Cerebellar nuclear complex (tissue), 1 donor: ENCODE data around the gene BCL11B.
"Not testable (repeated sequence)": the region's sequence is repeated elsewhere in the genome, so short reads cannot be mapped to it uniquely, and the experiment has no call there.

Experiments used
- DNase-seq, 2 experiments: peaks; one replicate each; lab custom pipeline; 2025; lab: John Stamatoyannopoulos, UW

The BCL11B gene

DNA sequence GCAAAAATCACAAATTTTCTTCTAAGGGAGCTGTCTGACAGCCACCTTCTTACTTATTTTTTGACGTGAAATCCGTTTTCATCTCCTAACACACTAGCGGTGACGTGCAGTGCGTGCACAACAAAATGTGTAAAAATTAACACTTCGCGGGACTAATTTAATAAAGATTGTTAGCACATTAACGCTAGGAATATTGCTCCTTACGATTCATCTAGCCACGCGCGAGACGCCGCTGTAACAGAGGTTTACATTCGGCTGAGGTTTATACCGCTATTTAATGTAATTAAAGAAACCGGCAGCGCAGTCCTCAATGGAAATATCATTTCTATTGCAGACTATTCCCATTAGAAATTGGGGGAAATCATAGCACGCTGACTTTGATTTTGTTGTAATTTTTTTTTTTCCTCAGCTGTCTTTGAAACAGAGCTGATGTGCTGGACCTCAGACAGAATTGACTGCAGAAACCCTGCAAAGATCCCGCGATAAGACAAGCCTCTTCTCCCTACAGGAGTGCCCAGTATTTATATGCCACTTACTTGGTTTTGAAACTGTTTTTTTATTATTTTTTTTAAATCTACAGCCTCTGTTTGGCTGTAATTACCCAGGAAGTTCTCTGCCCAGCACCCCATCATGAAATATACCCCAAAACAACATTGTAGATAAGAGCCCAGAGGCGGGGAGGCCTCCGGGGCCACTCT is 31.2 kb downstream of the BCL11B start:
- DNase-seq, result no peak

DNA sequence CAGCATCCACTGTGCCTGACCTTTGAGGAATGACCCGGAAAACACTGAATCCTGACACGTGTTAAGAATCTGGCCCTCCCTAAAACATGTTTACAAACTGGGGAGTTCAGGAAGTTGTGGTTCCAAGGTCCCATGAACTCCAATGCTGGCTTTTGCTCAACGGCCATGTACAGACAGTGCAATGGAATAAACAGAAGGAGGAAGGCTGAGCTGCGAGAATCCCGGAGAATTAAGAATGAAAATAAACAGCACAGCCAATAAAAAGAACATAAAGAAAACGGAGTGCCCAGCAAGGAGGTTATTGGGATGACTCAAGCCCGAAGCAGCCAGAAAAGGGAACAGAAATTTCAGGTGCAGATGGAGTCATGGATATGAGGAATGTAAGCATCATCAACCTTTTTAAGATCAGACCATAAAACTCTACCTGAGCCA is 32.3 kb downstream of the BCL11B start:
- DNase-seq, result no peak

DNA sequence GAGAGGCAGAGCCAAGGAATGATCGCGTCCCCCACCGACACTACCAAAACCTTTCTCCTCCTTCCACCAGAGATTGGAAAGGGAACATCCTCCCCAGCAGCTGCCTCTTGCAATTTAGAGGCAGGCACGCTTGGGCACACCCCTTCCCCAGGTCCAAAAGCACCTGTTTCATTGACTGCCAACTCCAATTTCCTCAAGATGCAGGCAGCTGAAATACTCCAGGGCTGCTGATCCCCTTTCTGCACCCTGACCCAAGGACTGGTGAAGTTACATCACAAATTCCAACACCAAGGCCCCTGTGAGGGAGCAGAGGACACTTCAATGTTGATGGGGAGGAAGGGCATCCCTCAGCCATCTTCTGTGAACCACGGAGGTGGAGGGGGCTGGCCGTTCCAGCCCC is 33.8 kb downstream of the BCL11B start:
- DNase-seq, result no peak

DNA sequence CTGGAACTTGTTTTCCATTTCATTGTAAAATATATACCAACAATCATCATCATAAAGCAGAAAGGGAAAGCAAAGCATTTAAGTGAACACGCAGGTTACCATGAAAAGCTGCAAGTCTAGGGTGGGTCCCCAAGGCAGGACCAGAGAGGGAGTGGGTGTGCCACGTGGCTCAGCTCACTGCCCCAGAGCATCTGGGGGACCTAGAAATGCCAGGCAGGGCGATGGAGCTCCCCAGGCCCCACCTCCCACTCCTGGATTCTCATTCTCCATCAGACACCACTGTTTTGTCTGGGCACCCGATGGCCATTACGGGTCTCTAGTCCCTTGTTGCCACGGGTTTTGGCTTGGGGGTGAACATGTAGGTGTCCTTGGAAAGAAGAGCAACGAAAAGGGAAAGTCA is 34.7 kb downstream of the BCL11B start:
- DNase-seq, result no peak

DNA sequence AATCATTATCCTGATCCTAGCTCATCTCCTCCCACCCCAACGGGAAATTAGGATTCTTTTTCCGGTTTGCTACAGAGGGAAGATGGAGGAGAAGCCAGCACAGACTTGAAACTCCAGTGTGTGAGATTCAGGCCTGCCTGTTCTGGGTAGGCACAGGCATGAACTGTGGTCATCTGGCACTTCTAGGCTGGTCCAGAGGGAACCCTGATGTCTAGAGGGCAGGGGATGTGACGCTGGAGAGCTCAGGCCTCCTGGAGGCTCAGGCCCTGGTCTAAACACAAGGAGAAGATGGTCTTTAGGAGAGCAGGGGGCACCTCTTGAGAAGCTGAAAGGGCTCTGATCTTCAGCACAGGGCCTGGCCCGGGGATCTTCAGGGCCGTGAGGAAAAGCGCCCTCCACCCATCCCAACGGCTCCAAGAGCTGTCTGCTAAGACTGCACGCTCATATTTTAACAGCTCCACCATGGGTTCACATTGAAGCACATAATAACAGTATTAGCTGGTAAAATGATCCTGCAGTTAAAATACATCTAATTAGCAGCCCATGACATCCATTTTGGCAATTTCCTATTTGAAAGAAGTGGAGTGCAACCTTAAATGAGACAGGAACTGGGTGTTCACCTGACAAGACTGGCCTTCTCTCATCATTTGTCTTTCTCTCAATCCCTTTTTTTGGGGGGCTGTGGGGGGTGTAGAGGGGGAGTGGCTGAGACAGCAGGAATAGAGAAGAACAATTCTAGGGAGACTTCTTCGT is 35.4 kb downstream of the BCL11B start:
- no peak for DNase-seq

DNA sequence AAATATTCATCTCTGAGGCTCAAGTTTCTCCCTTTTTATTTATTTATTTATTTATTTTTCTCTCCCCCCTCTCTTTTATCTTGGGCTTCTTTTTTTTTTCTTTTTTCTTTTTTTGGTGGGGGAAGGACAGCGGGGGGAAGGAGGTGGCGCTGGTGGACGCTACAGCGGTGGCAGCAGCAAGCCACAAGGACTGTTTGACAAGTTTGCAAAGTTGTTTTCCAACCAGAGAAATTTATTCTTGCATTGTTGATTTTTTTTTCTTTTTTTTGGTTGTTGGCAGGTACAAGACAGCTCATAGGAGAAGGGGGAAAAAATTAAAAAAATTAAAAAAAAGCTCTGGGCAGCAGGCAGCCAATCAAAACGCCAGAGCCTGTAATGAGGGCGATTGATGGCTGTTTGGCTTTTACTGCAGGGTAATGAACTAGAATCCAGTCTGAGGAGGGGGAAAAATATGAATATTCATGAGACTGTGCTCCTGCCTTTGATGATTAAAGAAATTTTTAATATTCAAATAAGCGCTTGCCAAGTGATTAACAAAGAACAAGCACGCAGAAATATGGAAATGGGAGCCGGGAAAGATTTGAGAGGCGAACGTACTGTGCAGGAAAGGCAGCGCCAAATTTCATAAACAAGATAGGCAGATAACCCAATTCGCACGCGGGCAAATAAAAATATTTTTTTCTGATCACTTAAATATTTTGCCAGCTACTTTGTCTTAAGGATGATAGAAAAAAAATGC is 36.2 kb downstream of the BCL11B start:
- DNase-seq, result no peak

DNA sequence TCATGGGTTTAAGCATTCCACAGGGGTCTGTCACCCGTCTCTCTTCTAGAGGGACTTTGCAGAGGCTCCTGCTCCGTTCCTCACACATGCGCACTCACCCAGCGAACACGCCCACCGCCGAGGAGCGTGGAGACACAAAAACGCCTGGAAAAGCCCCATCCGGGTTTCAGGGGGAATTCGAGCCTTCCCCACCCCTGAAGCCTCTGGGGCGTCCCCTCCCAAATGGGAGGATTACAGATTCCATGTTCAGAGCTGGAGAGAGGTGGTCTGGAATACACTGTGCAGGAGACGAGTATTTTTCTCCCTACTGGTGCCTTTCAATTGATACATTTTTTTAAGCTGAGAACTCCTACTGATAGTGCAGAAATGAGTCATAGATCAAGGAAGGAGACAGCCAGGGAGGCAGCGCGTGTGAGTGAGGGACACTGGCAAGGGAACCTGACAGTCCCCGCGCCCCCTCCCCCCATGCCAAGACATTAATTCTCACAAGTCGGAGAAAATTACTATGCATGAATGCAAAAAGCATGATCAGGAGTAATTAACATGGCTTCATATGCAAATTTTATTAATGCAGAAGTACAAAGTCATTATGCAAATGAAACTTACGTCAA is 36.9 kb downstream of the BCL11B start:
- DNase-seq, result no peak

DNA sequence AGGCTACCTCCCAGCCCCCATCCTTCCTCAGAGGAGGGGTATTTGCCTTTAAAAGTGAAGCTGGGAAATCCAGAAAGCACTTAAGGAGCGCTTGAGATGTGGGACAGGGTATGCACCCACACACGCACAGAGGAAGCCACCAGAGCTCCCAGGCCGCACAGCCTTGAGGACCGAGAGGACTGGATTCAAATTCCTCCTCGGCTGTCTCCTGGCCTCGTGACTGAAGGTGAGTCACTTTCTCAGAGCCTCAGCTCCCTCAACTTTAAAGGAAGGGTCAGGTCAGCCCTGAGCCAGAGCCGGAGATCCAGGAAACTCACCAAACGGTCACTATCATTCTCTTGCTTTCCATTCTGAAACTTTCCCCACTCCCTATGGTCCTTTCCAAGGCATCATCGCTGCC is 37.6 kb downstream of the BCL11B start:
- DNase-seq, result no peak

DNA sequence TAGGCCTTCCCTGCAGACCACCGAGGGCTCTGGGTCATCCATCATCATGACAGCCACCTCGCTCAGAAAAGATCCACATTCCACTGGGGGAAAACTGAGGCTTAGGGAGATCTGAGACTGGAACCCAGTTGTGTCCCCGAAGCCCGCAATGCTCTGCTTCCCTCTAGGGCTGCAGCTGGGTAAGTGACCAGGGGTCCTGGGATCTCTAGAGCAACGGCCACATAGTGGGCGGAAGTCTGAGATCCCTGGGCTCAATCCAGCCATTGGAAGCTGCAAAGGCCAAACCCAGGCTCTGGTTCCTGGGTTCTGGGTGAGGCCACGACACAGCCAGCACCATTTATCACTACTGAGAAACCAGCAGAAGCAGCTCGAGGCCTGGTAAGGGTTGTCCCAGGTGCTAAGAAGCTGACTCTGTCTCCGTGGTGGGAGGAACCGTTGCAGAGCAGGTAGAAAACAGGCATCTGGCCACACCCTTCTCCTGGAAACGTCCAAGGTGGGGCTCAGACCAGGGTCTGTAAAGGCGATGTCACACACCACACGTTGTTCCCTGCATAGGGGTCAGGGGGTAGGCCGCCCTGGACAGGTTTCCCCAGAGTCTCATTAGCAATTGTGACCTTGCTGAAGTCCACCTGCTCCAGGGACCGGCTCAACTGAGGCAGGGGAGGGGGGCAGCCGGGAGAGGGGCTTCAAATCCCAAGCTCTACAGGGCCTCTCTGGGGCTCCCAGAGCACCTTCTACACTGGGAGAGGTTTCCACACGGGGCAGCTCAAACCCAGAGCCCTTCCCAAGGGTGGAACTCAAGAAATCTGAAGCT is 38.6 kb downstream of the BCL11B start:
- no peak for DNase-seq

DNA sequence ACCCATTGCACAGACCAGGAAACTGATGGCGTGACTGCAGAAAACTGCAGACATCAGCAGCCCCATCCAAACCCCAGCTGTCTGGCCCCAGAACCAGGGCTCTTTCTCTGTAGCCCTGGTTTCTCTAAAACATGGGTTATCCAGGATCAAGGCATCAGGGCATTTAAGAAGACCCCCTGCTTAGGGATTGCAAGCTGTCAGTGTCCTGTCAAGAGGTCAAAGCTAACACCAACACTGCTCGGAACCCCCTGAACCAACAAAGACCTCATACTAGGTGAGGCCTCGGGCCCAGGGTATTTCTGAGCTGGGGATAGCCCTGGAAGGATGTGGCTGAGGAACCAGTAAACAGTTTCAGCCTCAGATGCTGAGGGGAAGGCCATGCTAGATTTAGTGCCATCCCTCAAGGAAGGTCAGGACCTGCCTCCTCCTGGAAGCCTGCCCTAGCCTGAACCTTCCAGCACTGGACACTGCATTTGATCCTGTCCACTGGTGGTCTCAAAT is 39.2 kb downstream of the BCL11B start:
- no peak for DNase-seq

DNA sequence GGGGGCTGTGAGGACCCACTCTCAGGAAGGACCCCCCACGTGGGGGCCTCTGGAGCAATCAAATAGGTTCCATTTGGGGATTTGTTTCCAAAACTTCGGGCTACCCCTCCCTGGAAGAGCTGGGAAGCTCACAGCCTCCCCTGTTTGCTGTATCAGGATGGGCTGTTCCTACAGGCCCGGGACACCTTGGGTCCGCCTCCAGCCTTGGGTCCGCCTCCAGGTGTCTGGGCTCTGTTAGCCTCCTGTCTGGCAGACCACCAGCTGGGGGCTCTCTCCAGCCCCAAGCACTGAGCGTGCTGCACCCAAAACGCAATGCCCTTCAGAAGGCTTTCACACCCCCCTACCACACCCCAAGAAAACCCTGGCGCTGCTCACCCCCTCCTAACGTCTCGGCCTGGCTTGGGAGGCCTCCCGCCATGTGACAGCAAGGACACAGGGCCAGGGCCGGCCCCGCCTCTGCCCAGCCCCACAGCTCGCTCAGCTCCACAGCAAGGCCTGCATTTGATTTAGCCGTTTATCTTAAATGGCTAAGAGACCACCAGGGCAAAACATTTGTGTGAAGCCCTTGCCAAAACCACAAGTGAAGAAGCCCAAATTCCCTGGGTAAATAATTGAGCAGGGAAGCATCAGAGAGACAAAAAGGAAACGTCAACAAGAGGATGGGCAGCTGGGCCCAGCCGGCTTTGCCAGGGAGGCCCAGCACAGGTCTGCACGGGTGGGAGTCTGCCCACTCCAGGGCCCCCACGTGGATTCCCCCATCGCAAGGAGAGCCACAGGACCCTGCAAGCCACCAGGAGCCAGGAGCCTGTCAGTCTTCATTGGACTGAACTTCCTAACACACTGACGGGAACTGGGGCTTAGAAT is 39.9 kb downstream of the BCL11B start:
- no peak for DNase-seq

DNA sequence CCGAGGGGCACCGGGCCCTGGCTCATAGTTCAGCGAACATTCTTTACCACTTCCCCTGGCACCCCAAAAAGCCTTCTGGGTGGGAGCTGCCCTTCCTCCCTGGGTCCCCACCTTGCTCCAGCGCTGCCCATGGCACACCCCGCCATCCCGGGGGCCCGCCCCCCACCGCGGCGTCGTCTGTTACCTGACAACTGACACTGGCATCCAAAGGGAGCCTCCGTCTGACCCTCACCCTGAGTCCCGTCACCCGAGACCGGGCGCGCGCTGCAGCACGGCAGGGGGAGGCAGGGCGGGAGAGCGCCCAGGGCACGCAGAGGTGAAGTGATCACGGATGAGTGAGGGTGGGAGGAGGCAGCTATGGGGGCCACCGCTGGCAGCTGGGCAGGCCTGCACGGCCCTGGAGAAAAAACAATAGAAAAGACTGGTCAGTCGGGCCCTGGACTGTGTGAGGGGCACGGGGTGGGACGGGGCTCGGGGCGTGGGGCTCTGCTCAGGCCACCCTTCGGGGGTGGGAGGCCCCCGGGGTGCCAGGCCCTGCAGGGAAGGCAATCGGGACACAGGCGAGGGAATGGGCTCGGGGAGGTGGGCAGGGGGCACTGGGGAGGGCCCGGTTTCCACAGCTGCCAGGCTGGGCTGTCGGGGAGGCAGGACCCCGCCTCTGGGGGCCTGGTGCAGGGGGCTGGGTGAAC is 40.7 kb downstream of the BCL11B start:
- no peak for DNase-seq

DNA sequence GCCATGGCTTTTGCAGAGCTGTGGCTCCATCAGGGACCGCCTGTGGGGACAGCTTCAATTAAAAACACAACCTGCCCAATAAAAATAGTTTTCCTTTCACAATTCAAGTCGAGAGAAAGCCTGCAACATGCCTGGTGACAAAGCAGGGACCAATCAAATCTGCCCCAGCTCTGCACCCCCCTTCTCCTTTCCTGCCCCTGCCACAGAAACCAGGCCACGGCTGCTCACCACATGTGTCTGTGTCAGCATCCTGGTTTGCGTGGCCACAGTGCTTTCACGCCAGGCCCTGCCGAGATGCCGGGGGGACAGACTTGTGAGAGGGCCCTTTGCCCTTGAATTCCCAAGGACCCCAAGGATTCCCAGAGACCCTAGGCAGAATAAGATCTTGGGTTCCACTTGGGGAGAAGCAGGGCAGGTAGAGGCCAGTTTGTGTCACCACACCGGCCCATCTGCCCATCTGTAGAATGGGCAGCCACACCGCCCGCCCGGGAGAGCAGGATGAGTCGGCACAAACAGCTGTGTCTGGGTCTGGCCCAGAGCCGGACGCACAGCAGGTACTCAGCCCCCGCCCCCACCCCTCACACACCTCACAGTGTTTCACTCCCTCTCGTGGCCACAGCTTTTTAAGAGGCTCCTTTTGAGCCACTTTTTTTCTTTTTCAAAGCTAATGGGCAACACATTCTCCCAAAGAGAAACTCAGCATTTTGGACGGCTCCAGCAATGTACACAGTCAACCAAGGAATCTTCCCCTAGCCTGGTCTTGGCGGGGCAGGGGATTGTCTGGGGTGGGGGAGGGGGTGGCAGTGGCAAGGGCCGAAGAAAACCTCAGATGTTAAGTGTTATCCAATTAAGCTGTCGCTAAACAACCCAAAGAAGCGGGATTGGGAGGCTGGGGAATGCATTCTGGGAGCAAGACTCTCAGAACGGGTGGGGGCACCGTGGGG is 41.5 kb downstream of the BCL11B start:
- no peak for DNase-seq

DNA sequence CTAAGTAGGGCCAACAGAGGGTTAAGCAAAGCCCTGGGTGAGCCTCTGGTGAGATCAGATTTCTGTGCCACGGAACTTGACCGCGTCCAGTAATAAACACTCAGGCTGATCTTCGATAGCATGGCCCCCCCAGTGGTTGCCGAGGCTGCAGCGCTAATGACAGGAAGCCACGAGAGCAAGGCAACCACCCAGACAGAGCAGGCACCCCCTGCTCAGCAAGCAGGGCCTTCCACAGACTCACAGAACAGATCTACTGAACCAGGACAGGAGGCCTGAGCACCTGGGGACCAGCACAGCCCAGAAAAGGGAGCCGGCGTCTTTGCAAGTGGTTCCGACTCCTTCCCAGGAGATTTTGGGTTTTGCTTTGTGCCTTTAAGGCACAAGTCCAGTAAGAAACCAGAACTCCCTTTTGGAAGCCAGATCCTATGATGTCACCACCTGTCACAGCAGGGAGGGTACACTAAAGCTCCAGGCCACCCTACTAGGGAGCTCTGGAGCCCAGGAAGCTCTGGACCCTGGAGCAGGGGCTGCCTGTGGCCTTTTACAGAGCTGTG is 42.3 kb downstream of the BCL11B start:
- no peak for DNase-seq

DNA sequence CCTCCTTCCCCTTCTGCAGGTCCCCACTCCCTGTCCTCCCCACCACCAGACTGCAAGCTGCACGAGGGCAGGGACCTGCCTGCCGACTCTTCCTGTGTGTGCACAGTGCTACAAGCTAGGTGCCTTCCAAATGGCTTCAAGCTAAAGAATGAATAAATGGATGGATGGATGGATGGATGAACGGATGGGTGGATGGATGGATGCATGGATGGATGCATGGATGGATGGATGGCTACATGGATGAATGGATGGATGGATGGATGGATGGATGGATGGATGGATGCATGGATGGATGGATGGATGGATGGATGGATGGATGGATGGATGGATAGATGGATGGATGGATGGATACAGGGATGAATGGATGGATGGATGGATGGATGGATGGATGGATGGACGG is 43.2 kb downstream of the BCL11B start:
- not testable (repeated sequence) for DNase-seq

DNA sequence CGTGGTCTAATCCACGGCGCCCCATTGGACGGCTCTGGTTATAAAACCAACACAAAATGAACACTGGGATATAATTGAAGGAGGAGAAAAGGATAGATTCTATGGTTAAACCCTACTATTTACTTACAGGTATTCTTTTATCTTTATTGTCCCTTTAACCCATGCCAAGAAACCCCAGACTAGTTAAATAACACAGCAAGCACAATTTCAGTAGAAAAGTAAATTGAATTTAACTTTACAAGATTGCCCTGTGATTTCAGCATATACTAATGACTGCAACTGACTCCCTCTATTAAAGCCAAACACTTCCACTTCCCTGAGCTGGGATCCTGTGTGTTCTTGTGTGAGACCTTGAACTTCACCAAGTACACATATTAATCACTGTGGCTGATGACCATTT is 45.3 kb downstream of the BCL11B start:
- no peak for DNase-seq

DNA sequence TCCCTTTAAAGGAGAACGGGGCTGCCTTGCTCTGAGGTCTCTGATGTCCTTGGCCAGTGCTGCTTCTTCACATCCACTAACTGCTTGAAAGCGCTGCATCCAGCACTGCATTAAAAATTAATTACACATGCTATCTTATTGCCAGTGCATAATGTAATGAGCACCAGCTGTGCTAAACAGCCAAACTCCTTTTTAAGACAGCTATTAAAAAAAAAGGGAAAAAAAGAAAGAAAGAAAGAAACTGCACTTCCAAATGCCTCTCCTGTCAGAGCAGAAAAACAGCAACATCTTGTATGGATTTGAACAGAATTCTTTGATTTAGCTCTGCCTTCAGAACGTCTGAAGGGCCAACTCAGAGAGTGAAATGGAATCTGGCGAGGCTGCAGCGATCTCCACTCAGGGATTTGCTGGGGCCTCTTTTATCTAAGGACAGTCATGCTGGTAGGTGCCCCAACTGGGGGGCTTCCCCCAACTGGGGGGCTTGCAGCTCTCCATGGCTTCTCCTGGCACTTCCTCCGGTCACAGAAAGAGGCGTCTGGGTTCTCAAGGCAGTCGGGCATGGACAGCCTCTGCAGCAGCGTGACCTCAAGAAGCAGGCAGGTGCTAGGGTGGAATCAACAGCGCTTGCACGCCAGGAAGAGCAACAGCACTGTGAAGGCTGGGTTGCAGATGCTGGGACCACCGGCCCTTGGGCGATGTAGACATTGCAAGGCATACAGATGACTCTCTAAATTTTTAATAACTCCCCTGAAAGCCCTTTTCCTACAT is 46.4 kb downstream of the BCL11B start:
- DNase-seq, result no peak

DNA sequence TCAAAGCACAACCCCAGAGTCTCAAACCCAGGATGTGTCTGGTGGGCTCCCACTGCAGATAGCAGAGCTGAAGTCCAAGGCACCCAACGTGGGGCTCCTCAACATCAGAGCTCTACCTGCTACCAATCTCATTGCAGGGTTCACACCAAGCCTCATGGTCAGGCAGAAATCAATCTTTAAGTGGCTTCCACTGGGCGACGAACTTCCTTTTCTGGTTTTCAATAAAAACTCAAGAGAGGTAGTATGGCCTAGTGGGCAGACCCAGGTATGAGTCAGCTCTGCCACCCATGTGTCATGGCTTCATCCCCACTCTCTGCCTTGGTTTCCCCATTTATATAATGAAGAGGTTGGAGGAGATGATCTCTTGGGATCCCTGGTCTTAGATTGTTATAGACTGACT is 47.0 kb downstream of the BCL11B start:
- DNase-seq, result no peak
